ENCODE data around the gene NOS1.
"Not testable (repeated sequence)": the region's sequence is repeated elsewhere in the genome, so short reads cannot be mapped to it uniquely, and the experiment has no call there.

Gene NOS1

DNA sequence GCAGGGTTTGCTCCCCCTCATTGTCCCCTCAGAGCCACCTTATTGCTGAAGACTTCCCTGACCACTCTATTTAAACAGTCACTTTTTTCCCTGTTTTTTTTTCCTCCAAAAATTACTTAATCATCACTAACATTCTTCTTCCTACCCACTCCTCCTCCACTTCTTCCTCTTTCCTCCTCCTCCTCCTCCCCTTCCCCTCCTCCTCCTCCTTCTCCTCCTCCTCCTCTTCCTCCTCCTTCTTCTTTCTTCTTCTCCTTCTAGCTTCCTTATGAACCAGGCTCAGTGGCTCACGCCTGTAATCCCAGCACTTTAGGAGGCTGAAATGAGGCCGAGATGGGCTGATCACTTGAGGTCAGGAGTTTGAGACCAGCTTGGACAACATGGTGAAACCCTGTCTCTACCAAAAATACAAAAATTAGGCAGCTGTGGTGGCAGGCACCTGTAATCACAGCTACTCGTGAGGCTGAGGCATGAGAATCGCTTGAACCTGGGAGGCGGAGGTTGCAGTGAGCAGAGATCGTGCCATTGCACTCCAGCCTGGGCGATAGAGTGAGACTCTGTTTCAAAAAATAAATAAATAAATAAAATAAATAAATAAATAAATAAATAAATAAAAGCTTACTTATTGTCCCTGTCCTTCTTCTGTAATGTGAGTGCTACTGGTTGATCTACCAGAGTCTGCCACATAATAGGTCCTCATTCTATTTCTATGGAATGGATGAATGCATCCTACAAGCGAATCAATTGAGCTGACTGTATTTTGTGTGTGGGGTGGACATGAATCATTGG is 161.3 kb downstream of the NOS1 start:
- not testable (repeated sequence) for H3K9ac ChIP-seq (ENCODE audit: low read depth, low read length); H3K9me3 ChIP-seq (replicated peaks; ENCODE audit: low read length); H3K27me3 ChIP-seq (ENCODE audit: control insufficient read depth, insufficient read depth, low read length); H3K4me3 ChIP-seq (ENCODE audit: low read length); H3K4me2 ChIP-seq (ENCODE audit: low read length); H3K36me3 ChIP-seq (ENCODE audit: insufficient read depth, low read length); H3K4me1 ChIP-seq (ENCODE audit: control insufficient read depth, insufficient read depth, low read length)

GRCh38 chr12:117196334-117196733 is 165.1 kb downstream of the NOS1 start:
- not testable (repeated sequence) for H3K36me3 ChIP-seq (ENCODE audit: insufficient read depth, low read length); H3K9me3 ChIP-seq (replicated peaks; ENCODE audit: low read length); H3K4me2 ChIP-seq (ENCODE audit: low read length); H3K4me3 ChIP-seq (ENCODE audit: low read length); H3K4me1 ChIP-seq (ENCODE audit: control insufficient read depth, insufficient read depth, low read length); H3K27me3 ChIP-seq (ENCODE audit: control insufficient read depth, insufficient read depth, low read length); H3K9ac ChIP-seq (ENCODE audit: low read depth, low read length)

DNA sequence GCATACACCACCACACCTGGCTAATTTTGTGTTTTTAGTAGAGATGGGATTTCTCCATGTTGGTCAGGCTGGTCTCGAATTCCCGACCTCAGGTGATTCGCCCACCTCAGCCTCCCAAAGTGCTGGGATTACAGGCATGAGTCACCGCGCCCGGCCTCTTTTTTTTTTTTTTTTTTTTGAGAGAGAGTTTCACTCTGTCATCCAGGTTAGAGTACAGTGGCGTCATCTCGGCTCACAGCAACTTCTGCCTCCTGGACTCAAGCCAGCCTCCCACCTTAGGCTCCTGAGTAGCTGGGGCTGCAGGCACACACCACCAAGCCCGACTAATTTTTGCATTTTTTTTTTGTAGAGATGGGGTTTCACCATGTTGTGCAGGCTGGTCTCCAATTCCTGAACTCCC is 166.4 kb downstream of the NOS1 start:
- H3K9ac ChIP-seq (ENCODE audit: low read depth, low read length); H3K4me2 ChIP-seq (ENCODE audit: low read length); H3K27me3 ChIP-seq (ENCODE audit: control insufficient read depth, insufficient read depth, low read length); H3K4me3 ChIP-seq (ENCODE audit: low read length); H3K9me3 ChIP-seq (replicated peaks; ENCODE audit: low read length); H3K4me1 ChIP-seq (ENCODE audit: control insufficient read depth, insufficient read depth, low read length); H3K36me3 ChIP-seq (ENCODE audit: insufficient read depth, low read length): not testable (repeated sequence)

DNA sequence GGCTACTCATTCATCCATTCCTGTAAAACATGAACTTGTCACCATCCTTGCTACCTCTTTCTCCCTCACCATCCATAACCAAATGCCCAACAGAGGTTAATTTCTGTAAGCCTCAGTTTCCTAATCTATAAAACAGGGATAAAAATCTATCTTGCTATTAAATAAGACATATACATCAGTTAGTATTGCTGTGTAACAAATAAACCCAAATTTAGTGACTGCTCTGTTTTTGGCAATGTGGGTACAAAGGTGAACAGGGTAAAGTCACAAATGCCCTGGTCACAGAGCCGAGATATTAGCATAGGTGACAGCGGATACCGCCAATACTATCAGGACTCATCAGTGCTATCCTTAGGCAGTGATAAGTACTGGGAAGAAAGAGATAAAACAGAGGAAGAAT is 167.5 kb downstream of the NOS1 start:
- Histone ChIP-seq H3K4me3 (ENCODE audit: low read length) (no peak overlapping the region), H3K9ac (ENCODE audit: low read depth, low read length) (no peak overlapping the region), H3K36me3 (ENCODE audit: insufficient read depth, low read length) (no peaks in the 10 kb centered on the region), H3K4me1 (ENCODE audit: control insufficient read depth, insufficient read depth, low read length) (peaks cover 7% of the 10 kb centered on the region), H3K9me3 (replicated peaks; ENCODE audit: low read length) (no peaks in the 10 kb centered on the region), H3K4me2 (ENCODE audit: low read length) (no peak overlapping the region), H3K27me3 (ENCODE audit: control insufficient read depth, insufficient read depth, low read length) (no peaks in the 10 kb centered on the region)

- H3K36me3 ChIP-seq (ENCODE audit: insufficient read depth, low read length); H3K27me3 ChIP-seq (ENCODE audit: control insufficient read depth, insufficient read depth, low read length); H3K4me1 ChIP-seq (ENCODE audit: control insufficient read depth, insufficient read depth, low read length); H3K4me2 ChIP-seq (ENCODE audit: low read length); H3K9me3 ChIP-seq (replicated peaks; ENCODE audit: low read length); H3K9ac ChIP-seq (ENCODE audit: low read depth, low read length); H3K4me3 ChIP-seq (ENCODE audit: low read length): not testable (repeated sequence)
Measured at GRCh38 chr12:117192581-117192980, 168.8 kb downstream of the NOS1 start.

- Histone ChIP-seq H3K4me3 (ENCODE audit: low read length) (no peak overlapping the region), H3K4me1 (ENCODE audit: control insufficient read depth, insufficient read depth, low read length) (peaks cover 10% of the 10 kb centered on the region), H3K9me3 (replicated peaks; ENCODE audit: low read length) (no peaks in the 10 kb centered on the region), H3K4me2 (ENCODE audit: low read length) (no peak overlapping the region), H3K36me3 (ENCODE audit: insufficient read depth, low read length) (no peaks in the 10 kb centered on the region), H3K9ac (ENCODE audit: low read depth, low read length) (no peak overlapping the region), H3K27me3 (ENCODE audit: control insufficient read depth, insufficient read depth, low read length) (no peaks in the 10 kb centered on the region)
Measured at GRCh38 chr12:117192057-117192456, 169.4 kb downstream of the NOS1 start.

- no peaks in the 10 kb centered on the region for H3K9me3 ChIP-seq (replicated peaks; ENCODE audit: low read length)
- peaks cover 4% of the 10 kb centered on the region for H3K36me3 ChIP-seq (ENCODE audit: insufficient read depth, low read length)
- no peaks in the 10 kb centered on the region for H3K27me3 ChIP-seq (ENCODE audit: control insufficient read depth, insufficient read depth, low read length)
- peak within 1 kb of the TSS; percentile 69 for H3K9ac ChIP-seq (ENCODE audit: low read depth, low read length)
- H3K4me1 ChIP-seq (ENCODE audit: control insufficient read depth, insufficient read depth, low read length): peaks cover 10% of the 10 kb centered on the region
- peak within 1 kb of the TSS; percentile 87 for H3K4me2 ChIP-seq (ENCODE audit: low read length)
- peak within 1 kb of the TSS; percentile 77 for H3K4me3 ChIP-seq (ENCODE audit: low read length)
Measured at GRCh38 chr12:117190210-117190781, 171.1 kb downstream of the NOS1 start, which contains the start of gene FBXO21. FBXO21 (minus strand) TSS chr12:117190470; CDS start chr12:117190456, 14 bp downstream.

GRCh38 chr12:117189725-117190209 is 171.7 kb downstream of the NOS1 start:
- Histone ChIP-seq H3K4me1 (ENCODE audit: control insufficient read depth, insufficient read depth, low read length) (peaks cover 10% of the 10 kb centered on the region), H3K4me3 (ENCODE audit: low read length) (peak overlapping the region; percentile 77), H3K36me3 (ENCODE audit: insufficient read depth, low read length) (peaks cover 4% of the 10 kb centered on the region), H3K9me3 (replicated peaks; ENCODE audit: low read length) (no peaks in the 10 kb centered on the region), H3K27me3 (ENCODE audit: control insufficient read depth, insufficient read depth, low read length) (no peaks in the 10 kb centered on the region), H3K4me2 (ENCODE audit: low read length) (peak overlapping the region; percentile 87), H3K9ac (ENCODE audit: low read depth, low read length) (peak overlapping the region; percentile 69)

DNA sequence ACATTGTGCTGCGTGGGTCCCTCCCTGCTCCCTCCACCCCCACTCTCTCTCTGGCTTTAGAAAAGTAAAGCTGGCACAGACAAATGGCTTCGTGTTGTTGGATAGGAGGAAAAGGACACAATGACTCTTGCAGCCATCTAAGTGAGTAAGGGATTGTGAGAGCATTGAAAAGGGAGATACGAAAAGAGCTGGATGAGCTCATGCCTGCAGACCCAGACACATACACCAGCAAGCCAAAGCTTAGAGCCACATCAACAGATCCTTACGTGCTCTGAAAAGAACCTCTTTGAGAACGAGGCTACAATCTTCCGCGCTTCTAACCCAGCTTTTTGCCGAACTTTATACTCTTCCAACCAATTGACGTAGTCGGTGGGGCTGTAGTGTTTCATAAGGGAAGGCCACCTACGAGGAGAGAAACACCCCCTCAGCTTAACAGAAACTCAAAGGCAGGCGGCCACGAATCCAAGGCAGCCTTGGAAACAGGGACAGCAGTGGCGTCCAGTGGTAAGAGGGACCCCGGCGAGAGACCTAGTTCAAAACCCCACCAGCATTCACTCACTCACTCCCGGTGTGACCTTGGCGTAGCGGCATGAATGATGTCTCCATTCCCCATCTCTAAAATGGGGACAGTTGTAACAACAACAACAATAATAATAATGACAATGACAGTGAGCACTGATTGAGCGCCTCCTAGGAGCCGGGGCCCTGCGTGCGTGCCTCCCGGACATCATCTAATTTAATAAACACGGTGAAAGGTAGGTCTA is 172.3 kb downstream of the NOS1 start:
- Histone ChIP-seq H3K4me3 (ENCODE audit: low read length) (peak overlapping the region; percentile 77), H3K4me1 (ENCODE audit: control insufficient read depth, insufficient read depth, low read length) (peaks cover 10% of the 10 kb centered on the region), H3K36me3 (ENCODE audit: insufficient read depth, low read length) (peaks cover 4% of the 10 kb centered on the region), H3K27me3 (ENCODE audit: control insufficient read depth, insufficient read depth, low read length) (no peaks in the 10 kb centered on the region), H3K9ac (ENCODE audit: low read depth, low read length) (peak overlapping the region; percentile 69), H3K9me3 (replicated peaks; ENCODE audit: low read length) (no peaks in the 10 kb centered on the region), H3K4me2 (ENCODE audit: low read length) (peak overlapping the region; percentile 87)

DNA sequence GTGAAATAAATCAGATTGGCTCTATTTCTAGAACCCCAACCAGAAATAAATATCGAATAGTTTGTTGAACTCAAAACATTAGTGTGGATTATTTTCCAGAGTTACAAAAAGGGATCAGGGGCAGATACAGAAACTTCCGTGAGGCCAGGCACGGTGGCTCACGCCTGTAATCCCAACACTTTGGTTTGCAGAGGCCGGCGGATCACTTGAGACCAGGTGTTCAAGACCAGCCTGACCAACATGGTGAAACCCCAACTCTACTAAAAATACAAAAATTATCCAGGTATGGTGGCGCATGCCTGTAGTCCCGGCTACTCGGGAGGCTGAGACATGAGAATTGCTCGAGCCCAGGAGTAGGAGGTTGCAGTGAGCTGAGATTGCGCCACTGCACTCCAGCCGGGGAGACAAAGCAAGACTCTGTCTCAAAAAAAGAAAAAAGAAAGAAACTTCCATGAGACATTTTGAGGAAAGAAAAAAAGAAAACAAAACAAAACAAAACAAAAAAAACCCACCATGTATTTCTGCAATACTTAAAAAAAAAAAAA is 173.2 kb downstream of the NOS1 start:
- Histone ChIP-seq H3K4me1 (ENCODE audit: control insufficient read depth, insufficient read depth, low read length) (peaks cover 10% of the 10 kb centered on the region), H3K9me3 (replicated peaks; ENCODE audit: low read length) (no peaks in the 10 kb centered on the region), H3K4me2 (ENCODE audit: low read length) (peak overlapping the region; percentile 87), H3K9ac (ENCODE audit: low read depth, low read length) (no peak overlapping the region), H3K27me3 (ENCODE audit: control insufficient read depth, insufficient read depth, low read length) (no peaks in the 10 kb centered on the region), H3K4me3 (ENCODE audit: low read length) (no peak overlapping the region), H3K36me3 (ENCODE audit: insufficient read depth, low read length) (peaks cover 9% of the 10 kb centered on the region)

GRCh38 chr12:117187421-117187820 is 174.0 kb downstream of the NOS1 start:
- Histone ChIP-seq H3K4me3 (ENCODE audit: low read length) (no peak overlapping the region), H3K4me2 (ENCODE audit: low read length) (no peak overlapping the region), H3K27me3 (ENCODE audit: control insufficient read depth, insufficient read depth, low read length) (no peaks in the 10 kb centered on the region), H3K9me3 (replicated peaks; ENCODE audit: low read length) (no peaks in the 10 kb centered on the region), H3K36me3 (ENCODE audit: insufficient read depth, low read length) (peaks cover 12% of the 10 kb centered on the region), H3K4me1 (ENCODE audit: control insufficient read depth, insufficient read depth, low read length) (peaks cover 10% of the 10 kb centered on the region), H3K9ac (ENCODE audit: low read depth, low read length) (no peak overlapping the region)
